ENCODE results near the gene LDLRAP1. TPM values are rescaled to one million over a fixed set of nuclear protein-coding genes. Genes with fewer than 3 reads are reported as not detected.
A peak's percentile ranks its signal among the peaks of the same experiment; 100 is the strongest.

LDLRAP1 gene
- total RNA-seq, 1 experiment from 2014 or later = 26.0 TPM

GRCh38 chr1:25572708-25573590 is 29.5 kb downstream of the LDLRAP1 start:
- TF ChIP-seq RAD21 (IDR thresholded peaks at IDR 0.05; ENCODE audit: low read depth) (no peak), CTCF (IDR thresholded peaks at IDR 0.05 in 2 of 3, conservative IDR thresholded peaks at IDR 0.05 in 1 of 3; ENCODE audit: borderline replicate concordance in 1 of 3, insufficient read depth in 1 of 3, low read depth in 2 of 3, low read length in 2 of 3) (peak in 2 of 3 experiments; percentile 72 to 78; a peak in 4 of 6 replicates), ZNF274 (IDR thresholded peaks at IDR 0.05; ENCODE audit: low read depth, low read length) (no peak), SP1 (IDR thresholded peaks at IDR 0.05; ENCODE audit: low read depth) (no peak), REST (IDR thresholded peaks at IDR 0.05; ENCODE audit: low read depth) (no peak)
- no peak for DNase-seq (ENCODE audit: low read depth, low spot score)
- no peaks in the 10 kb centered on the region for H3K79me2 ChIP-seq (ENCODE audit: insufficient read depth, low read length)
- H3K9me2 ChIP-seq (ENCODE audit: insufficient read depth) = no peaks in the 10 kb centered on the region
- ChIA-PET RAD21 (ENCODE audit: low non-redundant PET in 1 of 2, low total read pairs in 2 of 2, uncharacterized antibody in 2 of 2, unreplicated experiment in 2 of 2) (interaction anchor here in 1 of 2 experiments (0.6 kb wide), 1 partner anchor 29 kb away, joined by 3 read pairs; the partner anchor contains the start of gene LDLRAP1), CTCF (interaction anchor here (0.5 to 1.3 kb wide), 7 partner anchors 19 to 1008 kb away, joined by 3 to 7 read pairs (median 4); no protein-coding TSS in a partner anchor), POLR2A (interaction anchor here (0.6 to 1.1 kb wide), 3 partner anchors 19 to 227 kb away, joined by 3 to 5 read pairs (median 4); partner anchors contain the start of gene SELENON)
- H3K4me2 ChIP-seq (ENCODE audit: low read length) = peak overlapping the region; percentile 36
- no peaks in the 10 kb centered on the region for H3K27me3 ChIP-seq (ENCODE audit: insufficient read depth, low read length)
- no peak overlapping the region for H3K4me3 ChIP-seq (replicated peaks in 1 of 2; ENCODE audit: low read depth in 1 of 2, low read length in 2 of 2)
- H3K27ac ChIP-seq (ENCODE audit: low read depth, low read length) = no peak overlapping the region
- ATAC-seq = peak; percentile 55
- no peaks in the 10 kb centered on the region for H3K9me3 ChIP-seq (ENCODE audit: control insufficient read depth in 1 of 2, insufficient read depth in 1 of 2, low read depth in 1 of 2, low read length in 2 of 2)
- H3K36me3 ChIP-seq (ENCODE audit: control insufficient read depth in 1 of 2, insufficient read depth in 2 of 2, low read length in 2 of 2) = no peaks in the 10 kb centered on the region
- intact Hi-C loops (cut with micrococcal nuclease) = no loop called here
- H3K4me1 ChIP-seq (ENCODE audit: control insufficient read depth in 1 of 2, insufficient read depth in 2 of 2, low read length in 2 of 2) = peaks cover 21 to 46% of the 10 kb centered on the region in 2 experiments
- no TSS peak for BruUV-seq (replicated peaks)
- no peaks in the 10 kb centered on the region for H4K20me1 ChIP-seq (ENCODE audit: insufficient read depth)
- no peak overlapping the region for H2AFZ ChIP-seq (ENCODE audit: low read depth, low read length, poor library complexity, severe bottlenecking)
- H3K9ac ChIP-seq (ENCODE audit: low read length) = no peak overlapping the region

All from HCT116 (cell line).